Left kidney (tissue), 1 donor: Measurements from ENCODE around the gene D2HGDH. TPM values are rescaled to one million over a fixed set of nuclear protein-coding genes. Genes with fewer than 3 reads are reported as not detected.

Source experiments
- polyA plus RNA-seq: library from polyadenylated mRNA; unstranded; fragments of 120-200 nt; gene quantifications from one replicate; pipeline ENCODE4 v1.2.1, GENCODE V29; 2013; ENCODE audit not compliant: insufficient read length

The D2HGDH gene
- polyA plus RNA-seq, 1 donor, result 57.0 TPM

Other genes starting within 250 kb of the D2HGDH start
- gene STK25, start 226.0 kb upstream of the D2HGDH start, polyA plus RNA-seq, result 233 TPM
- gene BOK, start 175.9 kb upstream of the D2HGDH start, polyA plus RNA-seq, result 15.1 TPM
- gene THAP4, start 97.5 kb upstream of the D2HGDH start, polyA plus RNA-seq, result 50.0 TPM
- gene ATG4B, start 96.9 kb upstream of the D2HGDH start, polyA plus RNA-seq, result 105 TPM
- 44.1 TPM for gene DTYMK, start 47.8 kb upstream of the D2HGDH start, polyA plus RNA-seq
- gene ING5, start 32.6 kb upstream of the D2HGDH start, polyA plus RNA-seq, result 50.6 TPM
- 0.76 TPM for gene GAL3ST2, start 42.2 kb downstream of the D2HGDH start, polyA plus RNA-seq
- 1.2 TPM for gene NEU4, start 74.6 kb downstream of the D2HGDH start, polyA plus RNA-seq
- gene PDCD1, start 124.3 kb downstream of the D2HGDH start, polyA plus RNA-seq, result 0.13 TPM
- gene RTP5, start 135.1 kb downstream of the D2HGDH start, polyA plus RNA-seq, result not detected